HepG2 (cell line): ENCODE measurements around the gene LMAN1L. TPM values are rescaled to one million over a fixed set of nuclear protein-coding genes. Genes with fewer than 3 reads are reported as not detected.

ENCODE experiments used
- AHDC1 ChIP-seq: sonication (generic); formaldehyde crosslinking; IDR thresholded peaks from 2 replicates; pipeline ENCODE4 v1.5.1; 2020; ENCODE audit warnings: mild to moderate bottlenecking, missing genetic modification reagents, borderline replicate concordance
- EEA1 ChIP-seq: sonication (generic); formaldehyde crosslinking; IDR thresholded peaks from 2 replicates; pipeline ENCODE4 v1.5.1; 2020; ENCODE audit warnings: mild to moderate bottlenecking, missing genetic modification reagents, borderline replicate concordance
- ETV6 ChIP-seq: sonication (generic); formaldehyde crosslinking; conservative IDR thresholded peaks from 2 replicates; pipeline ENCODE4 v1.4.0; 2020; ENCODE audit warnings: missing genetic modification reagents
- HIVEP1 ChIP-seq: sonication (generic); formaldehyde crosslinking; IDR thresholded peaks from 2 replicates; pipeline ENCODE4 v1.4.0; 2020; ENCODE audit warnings: mild to moderate bottlenecking, missing genetic modification reagents
- HNF4A ChIP-seq: sonication (generic); formaldehyde crosslinking; IDR thresholded peaks from 2 replicates; pipeline ENCODE4 v1.4.0; 2020; ENCODE audit warnings: missing genetic modification reagents
- IRX3 ChIP-seq: sonication (generic); formaldehyde crosslinking; IDR thresholded peaks from 2 replicates; pipeline ENCODE4 v1.8.1; 2023; ENCODE audit warnings: mild to moderate bottlenecking, low read depth, missing genetic modification reagents, borderline replicate concordance
- MATR3 ChIP-seq: sonication (generic); formaldehyde crosslinking; IDR thresholded peaks from 2 replicates; pipeline ENCODE4 v1.4.0; 2020; ENCODE audit warnings: missing genetic modification reagents
- MXD1 ChIP-seq: sonication (generic); formaldehyde crosslinking; IDR thresholded peaks from 2 replicates; pipeline ENCODE4 v1.4.0; 2020; ENCODE audit warnings: mild to moderate bottlenecking, missing genetic modification reagents
- MYPOP ChIP-seq: sonication (generic); formaldehyde crosslinking; IDR thresholded peaks from 2 replicates; pipeline ENCODE4 v1.8.1; 2023; ENCODE audit warnings: mild to moderate bottlenecking, moderate library complexity, missing genetic modification reagents
- PAX8 ChIP-seq: sonication (generic); formaldehyde crosslinking; IDR thresholded peaks from 2 replicates; pipeline ENCODE4 v1.8.0; 2022; ENCODE audit warnings: mild to moderate bottlenecking, missing genetic modification reagents, borderline replicate concordance
- RFX5 ChIP-seq: IDR thresholded peaks from 2 replicates; pipeline ENCODE4 v1.6.1; 2011; ENCODE audit warnings: low read depth, low read length, improper control_type of control experiment
- SIN3B ChIP-seq: fragments of 150-350 bp; IDR thresholded peaks from 2 replicates; pipeline ENCODE4 v1.6.1; 2014; ENCODE audit warnings: low read length
- SNAPC5 ChIP-seq: sonication (generic); formaldehyde crosslinking; IDR thresholded peaks from 2 replicates; pipeline ENCODE4 v1.8.1; 2023; ENCODE audit warnings: mild to moderate bottlenecking, missing genetic modification reagents, borderline replicate concordance
- TFE3 ChIP-seq: IDR thresholded peaks from 2 replicates; pipeline ENCODE4 v1.6.1; 2016
- ZBTB3 ChIP-seq: sonication (generic); formaldehyde crosslinking; IDR thresholded peaks from 2 replicates; pipeline ENCODE4 v1.4.0; 2020; ENCODE audit warnings: low read depth, mild to moderate bottlenecking, moderate library complexity, missing genetic modification reagents, borderline replicate concordance
- ZNF232 ChIP-seq: sonication (generic); formaldehyde crosslinking; IDR thresholded peaks from 2 replicates; pipeline ENCODE4 v1.4.0; 2020; ENCODE audit warnings: missing genetic modification reagents, borderline replicate concordance
- ZNF644 ChIP-seq: IDR thresholded peaks from 2 replicates; pipeline ENCODE4 v1.6.1; 2016; ENCODE audit warnings: low read depth
- polyA plus RNA-seq, 8 experiments: library from polyadenylated mRNA; depleted of rRNA in 3 of 8; stranded (reverse) in 7 of 8; unstranded in 1 of 8; fragments of >200 nt; fragmentation: Illumina TruSeq in 4 of 8; extraction: Trizol in 4 of 8; gene quantifications; 2 replicates each; pipeline versions ENCODE4 v1.2.1 to v1.2.3, GENCODE V29; 2011 to 2016; ENCODE audit warnings: low read depth in 4 of 8, missing spikeins in 1 of 8, mixed read lengths in 1 of 8; ENCODE audit not compliant: insufficient read depth in 1 of 8
- total RNA-seq, 5 experiments: library from RNA; depleted of rRNA; stranded (reverse); fragments of >200 nt; fragmentation: Illumina TruSeq; extraction: Trizol; gene quantifications; 2 replicates each; pipeline ENCODE4 v1.2.3, GENCODE V29; 2016; ENCODE audit warnings: low read depth in 1 of 5
- TF ChIP-seq, protein P1 (sequence below): sonication (generic); formaldehyde crosslinking; IDR thresholded peaks from 2 replicates; pipeline ENCODE4 v1.9.0; 2021; ENCODE audit warnings: missing genetic modification reagents, mild to moderate bottlenecking, borderline replicate concordance

Gene LMAN1L
- total and polyA plus RNA-seq, 2 of the 13 experiments (the other 11 are each of a cell fraction or from before 2014, with no cell fraction given) = not detected

DNA sequence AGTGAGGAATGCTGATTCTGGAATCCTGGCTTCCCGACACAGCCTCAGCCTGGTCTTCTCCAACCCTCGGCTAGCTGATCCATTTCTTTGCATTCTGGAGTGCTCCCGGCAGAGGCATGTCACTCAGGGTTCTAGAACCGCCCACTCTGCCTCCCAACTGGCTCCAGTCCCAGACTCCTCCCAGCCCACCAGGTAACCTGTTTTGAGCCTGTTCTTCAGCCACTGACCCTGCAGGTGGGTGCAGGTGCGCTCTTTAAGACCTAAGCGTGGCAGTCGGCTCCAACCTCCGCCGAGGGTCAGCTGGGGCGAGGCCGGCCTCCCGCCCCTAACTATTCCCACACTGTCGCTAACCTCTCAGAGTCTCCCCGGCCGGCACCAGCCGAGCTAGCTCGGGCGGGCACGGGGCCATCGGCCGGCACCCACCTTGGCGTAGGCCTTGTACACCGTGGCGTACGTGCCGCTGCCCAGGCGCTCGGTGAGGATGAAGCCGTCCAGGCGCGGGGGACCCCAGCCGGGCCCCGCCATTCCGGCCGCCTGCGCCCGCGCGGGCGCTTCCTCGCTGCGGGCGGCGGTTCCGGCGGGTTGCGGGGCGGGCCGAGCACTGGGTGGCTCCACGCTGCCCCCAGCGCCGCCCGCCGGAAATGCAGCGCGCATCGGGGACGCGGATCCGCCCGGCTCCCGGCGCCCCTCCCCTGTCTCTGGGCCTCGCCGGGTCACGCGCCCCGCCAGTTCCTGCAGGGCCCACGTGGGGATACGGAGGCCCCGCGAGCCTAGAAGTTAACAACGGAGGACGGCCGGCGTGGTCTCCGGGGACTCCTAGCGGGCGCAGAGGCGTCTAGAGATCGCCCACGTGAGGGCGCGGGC lies 30.2 kb downstream of the LMAN1L start, which contains the start of gene ULK3 (continued):
- no peak for TF ChIP-seq AHDC1 (CRISPR knock-in tag)
- TF ChIP-seq ZNF644 (CRISPR knock-in tag) = no peak
- TF ChIP-seq MATR3 = no peak
- TF ChIP-seq, protein P1, sequence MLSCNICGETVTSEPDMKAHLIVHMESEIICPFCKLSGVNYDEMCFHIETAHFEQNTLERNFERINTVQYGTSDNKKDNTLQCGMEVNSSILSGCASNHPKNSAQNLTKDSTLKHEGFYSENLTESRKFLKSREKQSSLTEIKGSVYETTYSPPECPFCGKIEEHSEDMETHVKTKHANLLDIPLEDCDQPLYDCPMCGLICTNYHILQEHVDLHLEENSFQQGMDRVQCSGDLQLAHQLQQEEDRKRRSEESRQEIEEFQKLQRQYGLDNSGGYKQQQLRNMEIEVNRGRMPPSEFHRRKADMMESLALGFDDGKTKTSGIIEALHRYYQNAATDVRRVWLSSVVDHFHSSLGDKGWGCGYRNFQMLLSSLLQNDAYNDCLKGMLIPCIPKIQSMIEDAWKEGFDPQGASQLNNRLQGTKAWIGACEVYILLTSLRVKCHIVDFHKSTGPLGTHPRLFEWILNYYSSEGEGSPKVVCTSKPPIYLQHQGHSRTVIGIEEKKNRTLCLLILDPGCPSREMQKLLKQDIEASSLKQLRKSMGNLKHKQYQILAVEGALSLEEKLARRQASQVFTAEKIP (CRISPR knock-in tag) = no peak
- TF ChIP-seq MYPOP (CRISPR knock-in tag) = no peak
- TF ChIP-seq TFE3 (CRISPR knock-in tag) = peak; percentile 90
- no peak for TF ChIP-seq PAX8 (CRISPR knock-in tag)
- TF ChIP-seq RFX5 = no peak
- no peak for TF ChIP-seq SNAPC5 (CRISPR knock-in tag)
- TF ChIP-seq ETV6 = no peak
- peak; percentile 53 for TF ChIP-seq MXD1 (CRISPR knock-in tag)
- 0 out of 2 replicates have a peak, but pooled peaks have one; percentile 33 for TF ChIP-seq IRX3 (CRISPR knock-in tag)
- no peak for TF ChIP-seq HIVEP1 (CRISPR knock-in tag)
- no peak for TF ChIP-seq ZNF232 (CRISPR knock-in tag)
- no peak for TF ChIP-seq SIN3B
- TF ChIP-seq ZBTB3 (CRISPR knock-in tag) = 0 out of 2 replicates have a peak, but pooled peaks have one; percentile 42
- no peak for TF ChIP-seq HNF4A (CRISPR knock-in tag)
- TF ChIP-seq EEA1 = no peak
